Spleen (tissue), 3 donors: ENCODE results near the gene CHST8.

Experiments
- POLR2A ChIP-seq, 3 donors: fragments of 450-650 bp; IDR thresholded peaks; one replicate each; pipeline ENCODE4 v1.5.1; 2017; ENCODE audit warnings: antibody characterized with exemption in 3 of 3, mild to moderate bottlenecking in 1 of 3
- POLR2AphosphoS5 ChIP-seq, 3 donors: sonication (generic); formaldehyde crosslinking; IDR thresholded peaks; one replicate each; pipeline ENCODE4 v1.5.1; 2017; ENCODE audit warnings: antibody characterized with exemption in 3 of 3

- TF ChIP-seq POLR2AphosphoS5 (IDR thresholded peaks at IDR 0.05), result no peak
- no peak for TF ChIP-seq POLR2A (IDR thresholded peaks at IDR 0.05)
Measured at GRCh38 chr19:33719366-33720154, 97.8 kb downstream of the CHST8 start.
